ENCODE results near the gene KRT38. TPM values are rescaled to one million over a fixed set of nuclear protein-coding genes. Genes with fewer than 3 reads are reported as not detected.
A peak's percentile ranks its signal among the peaks of the same experiment; 100 is the strongest.
"Not testable (repeated sequence)": the region's sequence is repeated elsewhere in the genome, so short reads cannot be mapped to it uniquely, and the experiment has no call there.

The KRT38 gene
- total and polyA plus RNA-seq, 9 donors = not detected

GRCh38 chr17:41402161-41402560 lies 38.6 kb downstream of the KRT38 start:
- Histone ChIP-seq H3K36me3 (ENCODE audit: control insufficient read depth, insufficient read depth, low read length) (no peaks in the 10 kb centered on the region), H3K4me1 (ENCODE audit: control insufficient read depth, insufficient read depth, low read length) (peaks cover 3% of the 10 kb centered on the region), H3K27me3 (ENCODE audit: control insufficient read depth, insufficient read depth, low read length) (peaks cover 2% of the 10 kb centered on the region), H3K4me3 (ENCODE audit: low read length) (no peak overlapping the region), H3K27ac (ENCODE audit: low read length) (no peak overlapping the region), H3K9me3 (replicated peaks; ENCODE audit: control insufficient read depth, low read depth, low read length) (no peaks in the 10 kb centered on the region)
- no peak for DNase-seq
- WGBS (ENCODE audit: insufficient coverage) = 71% methylated on average over 4 of the region's 5 CpGs

- peak; percentile 37 for DNase-seq
- no peaks in the 10 kb centered on the region for H3K36me3 ChIP-seq (ENCODE audit: control insufficient read depth, insufficient read depth, low read length)
- no peaks in the 10 kb centered on the region for H3K9me3 ChIP-seq (replicated peaks; ENCODE audit: control insufficient read depth, low read depth, low read length)
- H3K27me3 ChIP-seq (ENCODE audit: control insufficient read depth, insufficient read depth, low read length) = peaks cover 2% of the 10 kb centered on the region
- peaks cover 12% of the 10 kb centered on the region for H3K4me1 ChIP-seq (ENCODE audit: control insufficient read depth, insufficient read depth, low read length)
- no peak within 1 kb of the TSS for H3K27ac ChIP-seq (ENCODE audit: low read length)
- no peak within 1 kb of the TSS for H3K4me3 ChIP-seq (ENCODE audit: low read length)
- WGBS (ENCODE audit: insufficient coverage) = 78% methylated on average over 13 of the region's 16 CpGs
Observed at GRCh38 chr17:41396996-41397660, 43.7 kb downstream of the KRT38 start, which contains the start of gene KRT31. Gene KRT31, minus strand, starts transcription at chr17:41397608. Its CDS starts 69 bp downstream, at chr17:41397539.

- H3K4me1 ChIP-seq (ENCODE audit: control insufficient read depth, insufficient read depth, low read length) = peaks cover 12% of the 10 kb centered on the region
- no peaks in the 10 kb centered on the region for H3K9me3 ChIP-seq (replicated peaks; ENCODE audit: control insufficient read depth, low read depth, low read length)
- no peak overlapping the region for H3K4me3 ChIP-seq (ENCODE audit: low read length)
- peaks cover 2% of the 10 kb centered on the region for H3K27me3 ChIP-seq (ENCODE audit: control insufficient read depth, insufficient read depth, low read length)
- H3K36me3 ChIP-seq (ENCODE audit: control insufficient read depth, insufficient read depth, low read length) = no peaks in the 10 kb centered on the region
- DNase-seq = no peak
- H3K27ac ChIP-seq (ENCODE audit: low read length) = no peak overlapping the region
- 97% methylated on average over 7 of the region's 7 CpGs for WGBS (ENCODE audit: insufficient coverage)
Observed at GRCh38 chr17:41396340-41396739, 44.4 kb downstream of the KRT38 start.

GRCh38 chr17:41395611-41396010 lies 45.2 kb downstream of the KRT38 start:
- H3K4me1 ChIP-seq (ENCODE audit: control insufficient read depth, insufficient read depth, low read length) = peaks cover 12% of the 10 kb centered on the region
- 100% methylated on average over 1 of the region's 1 CpG for WGBS (ENCODE audit: insufficient coverage)
- no peaks in the 10 kb centered on the region for H3K36me3 ChIP-seq (ENCODE audit: control insufficient read depth, insufficient read depth, low read length)
- H3K27ac ChIP-seq (ENCODE audit: low read length) = no peak overlapping the region
- peaks cover 2% of the 10 kb centered on the region for H3K27me3 ChIP-seq (ENCODE audit: control insufficient read depth, insufficient read depth, low read length)
- H3K9me3 ChIP-seq (replicated peaks; ENCODE audit: control insufficient read depth, low read depth, low read length) = no peaks in the 10 kb centered on the region
- H3K4me3 ChIP-seq (ENCODE audit: low read length) = no peak overlapping the region
- DNase-seq = no peak

GRCh38 chr17:41395044-41395443 lies 45.7 kb downstream of the KRT38 start:
- H3K36me3 ChIP-seq (ENCODE audit: control insufficient read depth, insufficient read depth, low read length) = not testable (repeated sequence)
- 85% methylated on average over 4 of the region's 12 CpGs for WGBS (ENCODE audit: insufficient coverage)

GRCh38 chr17:41394254-41394996 lies 46.4 kb downstream of the KRT38 start:
- Histone ChIP-seq H3K4me1 (ENCODE audit: control insufficient read depth, insufficient read depth, low read length) (peaks cover 12% of the 10 kb centered on the region), H3K9me3 (replicated peaks; ENCODE audit: control insufficient read depth, low read depth, low read length) (no peaks in the 10 kb centered on the region), H3K27me3 (ENCODE audit: control insufficient read depth, insufficient read depth, low read length) (no peaks in the 10 kb centered on the region), H3K36me3 (ENCODE audit: control insufficient read depth, insufficient read depth, low read length) (no peaks in the 10 kb centered on the region), H3K27ac (ENCODE audit: low read length) (no peak overlapping the region), H3K4me3 (ENCODE audit: low read length) (no peak overlapping the region)
- 80% methylated on average over 8 of the region's 10 CpGs for WGBS (ENCODE audit: insufficient coverage)
- DNase-seq = no peak

More at GRCh38 chr17:41395044-41395443, 45.7 kb downstream of the KRT38 start:
- H3K27ac ChIP-seq (ENCODE audit: low read length); H3K9me3 ChIP-seq (replicated peaks; ENCODE audit: control insufficient read depth, low read depth, low read length); H3K27me3 ChIP-seq (ENCODE audit: control insufficient read depth, insufficient read depth, low read length); DNase-seq; H3K4me3 ChIP-seq (ENCODE audit: low read length): not testable (repeated sequence)
- peaks cover 12% of the 10 kb centered on the region for H3K4me1 ChIP-seq (ENCODE audit: control insufficient read depth, insufficient read depth, low read length)

GRCh38 chr17:41393826-41394225 lies 47.0 kb downstream of the KRT38 start:
- Histone ChIP-seq H3K27me3 (ENCODE audit: control insufficient read depth, insufficient read depth, low read length) (no peaks in the 10 kb centered on the region), H3K9me3 (replicated peaks; ENCODE audit: control insufficient read depth, low read depth, low read length) (no peaks in the 10 kb centered on the region), H3K4me3 (ENCODE audit: low read length) (no peak overlapping the region), H3K4me1 (ENCODE audit: control insufficient read depth, insufficient read depth, low read length) (peaks cover 12% of the 10 kb centered on the region), H3K36me3 (ENCODE audit: control insufficient read depth, insufficient read depth, low read length) (no peaks in the 10 kb centered on the region), H3K27ac (ENCODE audit: low read length) (no peak overlapping the region)
- 77% methylated on average over 9 of the region's 10 CpGs for WGBS (ENCODE audit: insufficient coverage)
- DNase-seq = no peak

- no peaks in the 10 kb centered on the region for H3K27me3 ChIP-seq (ENCODE audit: control insufficient read depth, insufficient read depth, low read length)
- no peaks in the 10 kb centered on the region for H3K9me3 ChIP-seq (replicated peaks; ENCODE audit: control insufficient read depth, low read depth, low read length)
- DNase-seq = peak; percentile 41
- H3K36me3 ChIP-seq (ENCODE audit: control insufficient read depth, insufficient read depth, low read length) = no peaks in the 10 kb centered on the region
- no peak overlapping the region for H3K27ac ChIP-seq (ENCODE audit: low read length)
- WGBS (ENCODE audit: insufficient coverage) = 40% methylated on average over 3 of the region's 5 CpGs
- H3K4me3 ChIP-seq (ENCODE audit: low read length) = no peak overlapping the region
- peaks cover 12% of the 10 kb centered on the region for H3K4me1 ChIP-seq (ENCODE audit: control insufficient read depth, insufficient read depth, low read length)
Observed at GRCh38 chr17:41393294-41393693, 47.5 kb downstream of the KRT38 start.

- H3K4me1 ChIP-seq (ENCODE audit: control insufficient read depth, insufficient read depth, low read length) = peaks cover 9% of the 10 kb centered on the region
- H3K27ac ChIP-seq (ENCODE audit: low read length) = no peak overlapping the region
- H3K4me3 ChIP-seq (ENCODE audit: low read length) = no peak overlapping the region
- peaks cover 2% of the 10 kb centered on the region for H3K9me3 ChIP-seq (replicated peaks; ENCODE audit: control insufficient read depth, low read depth, low read length)
- DNase-seq = no peak
- WGBS (ENCODE audit: insufficient coverage) = no CpG with 5 or more reads among the region's 1 CpG
- no peaks in the 10 kb centered on the region for H3K27me3 ChIP-seq (ENCODE audit: control insufficient read depth, insufficient read depth, low read length)
- no peaks in the 10 kb centered on the region for H3K36me3 ChIP-seq (ENCODE audit: control insufficient read depth, insufficient read depth, low read length)
Observed at GRCh38 chr17:41392278-41392677, 48.5 kb downstream of the KRT38 start.

GRCh38 chr17:41391535-41391934 lies 49.2 kb downstream of the KRT38 start:
- no peak overlapping the region for H3K4me3 ChIP-seq (ENCODE audit: low read length)
- no peak overlapping the region for H3K27ac ChIP-seq (ENCODE audit: low read length)
- no peaks in the 10 kb centered on the region for H3K27me3 ChIP-seq (ENCODE audit: control insufficient read depth, insufficient read depth, low read length)
- H3K9me3 ChIP-seq (replicated peaks; ENCODE audit: control insufficient read depth, low read depth, low read length) = peaks cover 4% of the 10 kb centered on the region
- H3K4me1 ChIP-seq (ENCODE audit: control insufficient read depth, insufficient read depth, low read length) = peaks cover 3% of the 10 kb centered on the region
- no peak for DNase-seq
- WGBS (ENCODE audit: insufficient coverage) = no CpG with 5 or more reads among the region's 2 CpGs
- H3K36me3 ChIP-seq (ENCODE audit: control insufficient read depth, insufficient read depth, low read length) = no peaks in the 10 kb centered on the region
